GM18505 (cell line): Measurements from ENCODE around the gene KRTAP3-2.

Source experiments
- ATAC-seq: cut with Tn5 transposase; IDR thresholded peaks from one replicate; pipeline ENCODE4 v1.9.1; 2021; ENCODE audit not compliant: unreplicated experiment
- POLR2A ChIP-seq: IDR thresholded peaks from 4 replicates; pipeline ENCODE4 v1.6.1; 2011; ENCODE audit warnings: borderline replicate concordance; ENCODE audit not compliant: insufficient read depth, insufficient read length; ENCODE audit errors: extremely low read depth

The KRTAP3-2 gene

DNA sequence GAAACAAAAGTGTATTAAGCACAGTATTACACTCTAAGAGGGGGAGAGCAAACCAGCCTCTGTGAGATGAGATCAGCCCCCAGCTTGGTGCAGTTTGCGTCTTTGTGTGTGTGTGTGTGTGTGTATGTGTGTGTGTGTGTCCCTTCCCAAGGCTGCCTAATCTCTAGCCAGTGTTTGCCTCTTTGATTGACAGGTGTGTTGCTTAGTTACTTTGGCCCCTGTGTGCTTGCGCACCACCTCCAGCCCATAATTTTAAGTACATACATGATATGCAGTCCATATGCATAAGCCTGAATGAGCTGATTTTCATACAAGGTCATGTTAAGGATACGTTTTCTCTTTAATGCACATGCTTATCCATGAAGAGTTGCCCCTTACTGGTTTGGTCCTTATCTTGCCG, 2.1 kb upstream of the KRTAP3-2 start:
- TF ChIP-seq POLR2A: no peak

DNA sequence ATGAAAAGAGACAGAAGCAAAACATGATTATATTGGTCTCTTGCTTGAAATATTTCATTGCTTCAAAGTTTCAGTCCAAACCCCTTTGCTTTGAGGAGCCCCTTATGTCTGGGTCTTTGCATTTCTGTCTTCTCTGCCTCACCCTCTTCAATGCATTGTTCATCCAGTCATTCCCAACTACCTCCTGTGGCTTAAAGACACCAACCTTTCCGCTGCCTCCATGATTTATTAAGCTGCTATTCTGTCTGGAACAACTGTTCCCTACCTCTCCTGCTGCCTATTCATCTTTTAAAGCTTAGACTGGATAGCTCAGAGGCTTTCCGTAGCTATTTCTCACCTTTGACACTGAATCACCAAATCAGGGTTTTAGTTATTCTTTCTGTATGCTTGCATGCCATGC, 2.3 kb downstream of the KRTAP3-2 start:
- no peak for TF ChIP-seq POLR2A
- ATAC-seq: no peak

More for the DNA sequence above, 2.1 kb upstream of the KRTAP3-2 start:
- ATAC-seq: no peak

- no peak for ATAC-seq
- no peak for TF ChIP-seq POLR2A
These were observed 2.9 kb downstream of the KRTAP3-2 start for GRCh38 chr17:40996829-40997228.

- no peak for TF ChIP-seq POLR2A
- ATAC-seq: no peak
These were observed 4.6 kb downstream of the KRTAP3-2 start for GRCh38 chr17:40995116-40995515.

DNA sequence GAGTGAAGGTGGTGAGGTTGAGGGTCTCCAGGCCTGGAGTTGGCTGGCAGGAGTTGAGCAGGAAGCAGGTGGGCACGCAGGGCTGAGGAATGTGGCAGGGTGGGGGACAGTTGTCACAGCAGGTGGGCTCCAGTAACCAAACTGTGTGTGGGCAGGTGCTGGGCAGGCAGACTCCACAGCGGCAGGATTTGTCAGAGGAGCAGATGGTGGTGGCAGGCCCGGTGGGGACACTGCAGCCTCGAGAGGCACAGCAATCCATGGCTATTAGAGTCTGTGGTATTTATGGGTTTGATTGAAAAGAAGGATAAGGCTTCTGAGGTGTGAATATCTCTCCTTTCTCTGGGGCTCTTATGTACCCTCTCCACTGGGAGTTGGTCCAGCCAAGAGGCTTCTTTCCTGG, 5.9 kb downstream of the KRTAP3-2 start, which contains the start of gene KRTAP3-3:
KRTAP3-3 (minus strand) TSS at position 326 of the 400 bp plus-strand sequence; CDS start at position 259, 67 bp downstream.
- ATAC-seq: no peak
- TF ChIP-seq POLR2A: no peak

- no peak for TF ChIP-seq POLR2A
- ATAC-seq: no peak
These were observed 6.6 kb downstream of the KRTAP3-2 start for GRCh38 chr17:40993084-40993483.

GRCh38 chr17:40992666-40993065, 7.0 kb downstream of the KRTAP3-2 start:
- no peak for TF ChIP-seq POLR2A
- no peak for ATAC-seq

DNA sequence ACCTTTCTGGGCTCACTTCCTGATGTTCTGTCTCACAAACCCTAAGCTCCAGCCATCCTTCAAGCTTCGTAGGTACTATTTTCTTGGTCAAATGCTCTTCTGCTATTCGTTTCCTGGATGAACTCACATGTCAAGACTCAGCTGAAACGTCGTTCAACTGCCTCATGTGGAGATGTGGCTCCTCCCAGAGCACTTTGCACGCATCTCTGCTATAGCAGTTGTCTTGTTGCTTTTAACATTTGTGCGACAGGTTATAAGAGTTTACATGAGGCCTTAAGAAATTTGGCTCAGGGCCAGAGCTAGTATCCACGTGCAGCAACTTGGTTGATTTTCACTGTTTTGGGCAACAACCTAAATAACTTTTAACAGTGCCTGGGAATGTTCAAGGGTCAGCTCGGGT, 12.8 kb downstream of the KRTAP3-2 start:
- no peak for TF ChIP-seq POLR2A
- ATAC-seq: no peak

DNA sequence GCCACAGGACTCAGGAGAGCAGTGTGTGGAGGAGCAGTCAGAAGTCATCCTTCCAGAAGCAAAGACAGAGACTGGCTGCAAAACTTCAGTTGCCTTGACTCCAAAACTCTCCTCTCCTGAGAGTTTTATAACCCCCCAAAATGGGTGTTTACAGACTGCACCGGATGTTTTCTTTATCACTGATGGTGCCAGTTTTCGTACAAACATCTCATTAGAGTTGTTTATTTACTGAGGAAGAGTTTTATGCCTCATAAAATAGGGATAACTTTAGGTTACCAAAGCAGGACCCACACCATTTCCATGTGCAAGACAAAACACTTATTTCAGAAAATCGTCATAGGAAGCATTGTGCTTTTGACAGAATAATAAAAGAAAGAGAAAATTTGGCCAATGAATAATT, 15.5 kb downstream of the KRTAP3-2 start, which contains the start of gene KRT40:
KRT40 (minus strand) TSS at position 101 of the 400 bp plus-strand sequence; CDS start at position 48, 53 bp downstream.
- no peak for TF ChIP-seq POLR2A

GRCh38 chr17:40981115-40981514, 18.6 kb downstream of the KRTAP3-2 start:
- ATAC-seq: no peak
- TF ChIP-seq POLR2A: no peak

More for the DNA sequence above, 15.5 kb downstream of the KRTAP3-2 start, which contains the start of gene KRT40:
- ATAC-seq: no peak

GRCh38 chr17:40980596-40980995, 19.1 kb downstream of the KRTAP3-2 start:
- TF ChIP-seq POLR2A: no peak
- no peak for ATAC-seq

- TF ChIP-seq POLR2A: no peak
- no peak for ATAC-seq
These were observed 19.6 kb downstream of the KRTAP3-2 start for GRCh38 chr17:40980117-40980516.

- TF ChIP-seq POLR2A: no peak
- ATAC-seq: no peak
These were observed 21.0 kb downstream of the KRTAP3-2 start for GRCh38 chr17:40978575-40979151.

- TF ChIP-seq POLR2A: no peak
- no peak for ATAC-seq
These were observed 24.2 kb downstream of the KRTAP3-2 start for GRCh38 chr17:40975516-40975915.

- no peak for ATAC-seq
- TF ChIP-seq POLR2A: no peak
These were observed 25.3 kb downstream of the KRTAP3-2 start for GRCh38 chr17:40974366-40974765.

GRCh38 chr17:40967582-40967981, 32.1 kb downstream of the KRTAP3-2 start:
- no peak for ATAC-seq
- TF ChIP-seq POLR2A: no peak

GRCh38 chr17:40966848-40967247, 32.9 kb downstream of the KRTAP3-2 start, which contains the start of gene KRT39:
TSS of gene KRT39 (minus strand) at chr17:40966948. CDS start at chr17:40966856, 92 bp downstream.
- ATAC-seq: no peak
- TF ChIP-seq POLR2A: no peak
